Loucy (cell line): ENCODE data around the gene ADH5.

Experiments
- EZH2phosphoT487 ChIP-seq: fragments of 200-600 bp; IDR thresholded peaks from 2 replicates; pipeline ENCODE4 v1.6.1; 2018; ENCODE audit warnings: antibody characterized with exemption, mild to moderate bottlenecking, moderate library complexity, borderline replicate concordance
- TF ChIP-seq, protein P1 (sequence below): fragments of 200-600 bp; sonication (generic); conservative IDR thresholded peaks from 2 replicates; pipeline ENCODE4 v1.5.1; 2014; ENCODE audit warnings: mild to moderate bottlenecking, antibody characterized with exemption, low read length

- TF ChIP-seq, protein P1, sequence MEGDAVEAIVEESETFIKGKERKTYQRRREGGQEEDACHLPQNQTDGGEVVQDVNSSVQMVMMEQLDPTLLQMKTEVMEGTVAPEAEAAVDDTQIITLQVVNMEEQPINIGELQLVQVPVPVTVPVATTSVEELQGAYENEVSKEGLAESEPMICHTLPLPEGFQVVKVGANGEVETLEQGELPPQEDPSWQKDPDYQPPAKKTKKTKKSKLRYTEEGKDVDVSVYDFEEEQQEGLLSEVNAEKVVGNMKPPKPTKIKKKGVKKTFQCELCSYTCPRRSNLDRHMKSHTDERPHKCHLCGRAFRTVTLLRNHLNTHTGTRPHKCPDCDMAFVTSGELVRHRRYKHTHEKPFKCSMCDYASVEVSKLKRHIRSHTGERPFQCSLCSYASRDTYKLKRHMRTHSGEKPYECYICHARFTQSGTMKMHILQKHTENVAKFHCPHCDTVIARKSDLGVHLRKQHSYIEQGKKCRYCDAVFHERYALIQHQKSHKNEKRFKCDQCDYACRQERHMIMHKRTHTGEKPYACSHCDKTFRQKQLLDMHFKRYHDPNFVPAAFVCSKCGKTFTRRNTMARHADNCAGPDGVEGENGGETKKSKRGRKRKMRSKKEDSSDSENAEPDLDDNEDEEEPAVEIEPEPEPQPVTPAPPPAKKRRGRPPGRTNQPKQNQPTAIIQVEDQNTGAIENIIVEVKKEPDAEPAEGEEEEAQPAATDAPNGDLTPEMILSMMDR = no peak
- TF ChIP-seq EZH2phosphoT487 = no peak
Measured at GRCh38 chr4:99091216-99091575, 2.6 kb upstream of the ADH5 start.
